Measurements from ENCODE around the gene CRMP1.
"Not testable (repeated sequence)": the region's sequence is repeated elsewhere in the genome, so short reads cannot be mapped to it uniquely, and the experiment has no call there.

CRMP1 gene

DNA sequence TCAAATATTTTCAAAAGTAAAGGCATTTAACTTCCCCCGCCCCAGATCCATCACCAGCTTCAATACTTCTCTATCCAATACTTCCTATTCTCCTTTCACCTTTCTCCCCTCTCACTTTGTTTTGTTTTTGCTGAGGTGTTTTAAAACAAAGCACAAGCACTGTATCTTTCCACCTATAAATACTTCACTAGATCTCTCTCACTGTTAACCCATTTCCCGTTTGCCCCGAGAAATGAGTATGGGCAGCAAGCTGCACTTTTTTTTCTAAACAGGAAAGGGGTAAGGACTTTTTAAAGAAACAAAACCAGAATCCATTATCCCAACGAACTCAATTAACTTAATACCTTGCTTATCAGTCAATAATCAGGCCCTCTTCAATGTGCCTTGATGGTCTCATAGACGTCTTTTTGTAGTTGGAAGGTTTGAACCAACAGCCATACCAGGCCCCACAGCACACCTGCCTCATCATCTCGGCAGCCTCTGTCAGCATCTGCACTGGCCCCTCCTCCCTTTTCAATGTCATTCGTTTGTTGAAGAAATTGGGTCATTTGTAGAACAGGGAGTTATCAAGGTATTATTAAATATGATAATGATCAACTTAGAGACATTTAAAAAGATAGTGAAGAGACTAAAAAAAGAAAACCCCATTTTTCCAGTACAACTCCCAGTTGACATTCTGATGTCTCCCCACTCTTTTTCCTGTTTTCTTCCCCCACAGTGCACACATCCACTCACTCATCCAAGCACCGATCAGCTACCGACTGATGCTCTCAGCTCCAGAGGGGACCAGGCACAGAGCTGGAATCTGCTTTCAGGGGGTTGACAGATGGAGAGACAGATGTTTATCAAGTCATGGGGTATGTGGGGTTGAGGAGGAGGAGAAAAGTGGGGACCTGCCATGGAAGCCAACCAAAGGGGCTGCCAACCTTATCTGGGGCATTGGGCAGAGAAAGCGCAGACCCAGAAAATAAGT lies 25.8 kb downstream of the CRMP1 start:
- Histone ChIP-seq H3K36me3 (ENCODE audit: control insufficient read depth, insufficient read depth, low read length) (peaks cover 15% of the 10 kb centered on the region), H3K4me3 (ENCODE audit: low read depth, low read length) (no peak overlapping the region), H3K27me3 (ENCODE audit: control insufficient read depth, insufficient read depth, low read length) (no peaks in the 10 kb centered on the region), H3K9ac (ENCODE audit: low read depth, low read length) (no peak overlapping the region), H3K9me3 (ENCODE audit: control insufficient read depth, insufficient read depth, low read length) (no peaks in the 10 kb centered on the region), H3K4me1 (ENCODE audit: control insufficient read depth, insufficient read depth, low read length) (peaks cover 4% of the 10 kb centered on the region)

DNA sequence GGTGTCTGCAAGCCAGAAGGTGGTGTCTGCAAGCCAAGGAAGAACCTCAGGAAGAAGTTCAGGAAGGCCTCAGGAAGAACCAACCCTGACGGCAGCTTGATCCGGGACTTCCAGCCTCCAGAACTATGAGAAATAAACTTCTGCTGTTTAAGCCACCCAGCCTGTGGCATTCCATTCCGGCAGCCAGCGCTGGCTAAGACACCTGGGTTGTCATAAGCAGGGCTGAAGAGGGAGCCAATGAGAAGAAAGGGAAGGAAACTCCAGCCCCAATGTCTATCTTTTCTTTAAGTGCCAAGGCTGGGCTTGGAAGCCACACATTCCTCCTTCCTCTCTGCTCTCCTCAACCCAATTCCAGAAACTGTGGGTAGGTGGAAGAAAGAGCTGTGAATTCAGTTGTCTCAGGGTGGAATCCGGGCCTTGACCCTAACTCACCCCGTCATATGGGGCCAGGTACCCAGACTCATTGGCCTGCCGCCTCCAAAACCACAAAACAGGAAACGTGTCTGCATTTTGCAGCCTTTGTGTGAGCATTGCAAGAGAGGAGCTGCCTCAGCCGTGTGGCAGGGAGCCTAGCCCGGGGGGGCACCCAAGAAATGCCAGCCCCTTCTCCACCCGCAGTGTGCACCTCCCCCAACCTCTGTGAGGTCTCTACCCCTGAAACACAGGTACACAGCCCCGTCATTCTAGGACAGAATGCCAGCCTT lies 26.8 kb downstream of the CRMP1 start:
- Histone ChIP-seq H3K4me3 (ENCODE audit: low read depth, low read length) (no peak overlapping the region), H3K9me3 (ENCODE audit: control insufficient read depth, insufficient read depth, low read length) (no peaks in the 10 kb centered on the region), H3K27me3 (ENCODE audit: control insufficient read depth, insufficient read depth, low read length) (no peaks in the 10 kb centered on the region), H3K36me3 (ENCODE audit: control insufficient read depth, insufficient read depth, low read length) (peaks cover 20% of the 10 kb centered on the region), H3K4me1 (ENCODE audit: control insufficient read depth, insufficient read depth, low read length) (peaks cover 4% of the 10 kb centered on the region), H3K9ac (ENCODE audit: low read depth, low read length) (no peak overlapping the region)

DNA sequence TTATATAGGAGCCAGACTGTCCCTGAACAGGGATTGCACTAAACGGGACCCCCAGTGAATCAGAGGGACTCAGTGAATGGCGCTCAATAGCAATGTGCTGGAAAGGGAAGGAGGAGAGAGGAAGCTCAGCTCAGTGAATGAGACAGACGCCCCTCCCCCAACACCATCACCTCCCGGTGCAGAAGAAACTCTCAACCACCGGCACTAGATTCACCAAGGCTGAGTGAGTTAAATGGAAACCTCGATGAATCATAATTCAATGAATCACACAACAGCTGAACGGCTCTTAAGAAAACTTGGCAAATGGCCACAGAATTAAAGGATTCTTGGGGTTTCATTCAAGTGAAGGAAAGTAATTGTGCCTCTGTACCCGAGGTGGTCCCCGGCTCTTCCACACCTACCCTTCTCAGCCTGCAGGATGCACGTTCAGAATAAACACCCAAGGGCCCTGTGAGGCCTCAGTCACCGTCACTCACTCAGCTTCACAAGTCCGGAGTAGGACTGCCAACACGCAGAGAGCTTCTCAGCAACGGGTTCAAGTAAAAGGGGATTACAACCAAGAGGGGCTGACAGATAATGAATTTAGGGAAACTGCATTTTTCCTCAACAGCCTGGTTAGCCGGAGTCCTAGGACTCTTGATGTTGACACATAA lies 29.3 kb downstream of the CRMP1 start:
- peaks cover 4% of the 10 kb centered on the region for H3K4me1 ChIP-seq (ENCODE audit: control insufficient read depth, insufficient read depth, low read length)

DNA sequence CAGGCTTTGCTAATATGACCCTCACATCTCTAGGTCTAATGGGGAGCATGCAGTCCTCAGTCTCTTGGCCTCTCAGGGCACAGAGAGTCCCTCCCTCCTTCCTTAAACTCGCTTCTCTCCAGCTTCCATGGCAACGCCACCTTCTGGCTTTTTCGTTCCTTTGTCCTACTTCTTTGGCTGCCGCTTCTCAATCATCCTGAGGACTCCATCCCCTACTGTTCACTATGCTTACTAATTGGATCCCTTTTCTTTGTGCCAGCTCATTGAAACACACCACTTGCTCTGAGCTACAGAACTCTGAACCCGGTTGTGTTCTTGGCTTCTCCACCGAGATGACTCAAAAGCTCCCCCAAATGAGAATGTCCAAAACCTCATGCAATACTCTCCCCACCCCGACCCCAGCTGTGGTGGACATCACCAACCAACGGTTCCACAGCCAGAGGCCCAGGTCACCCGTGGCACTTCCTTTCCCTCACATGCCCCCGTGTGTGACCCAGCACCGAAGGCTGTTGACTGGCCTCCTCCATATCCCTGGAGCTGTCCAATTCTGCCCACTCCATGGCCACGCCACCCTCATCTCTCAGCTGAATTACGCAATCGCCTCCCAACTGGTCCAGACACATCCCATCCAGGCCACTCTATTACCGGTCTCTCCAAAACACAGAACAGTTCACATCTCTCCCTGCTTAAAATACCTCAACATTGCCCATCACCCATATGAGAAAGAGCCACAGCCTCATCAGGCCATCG lies 34.7 kb downstream of the CRMP1 start:
- Histone ChIP-seq H3K9ac (ENCODE audit: low read depth, low read length) (no peak overlapping the region), H3K4me3 (ENCODE audit: low read depth, low read length) (no peak overlapping the region), H3K27me3 (ENCODE audit: control insufficient read depth, insufficient read depth, low read length) (no peaks in the 10 kb centered on the region), H3K9me3 (ENCODE audit: control insufficient read depth, insufficient read depth, low read length) (no peaks in the 10 kb centered on the region), H3K4me1 (ENCODE audit: control insufficient read depth, insufficient read depth, low read length) (no peaks in the 10 kb centered on the region), H3K36me3 (ENCODE audit: control insufficient read depth, insufficient read depth, low read length) (peaks cover 41% of the 10 kb centered on the region)

More for the DNA sequence above, 29.3 kb downstream of the CRMP1 start:
- Histone ChIP-seq H3K27me3 (ENCODE audit: control insufficient read depth, insufficient read depth, low read length) (no peaks in the 10 kb centered on the region), H3K4me3 (ENCODE audit: low read depth, low read length) (no peak overlapping the region), H3K9me3 (ENCODE audit: control insufficient read depth, insufficient read depth, low read length) (no peaks in the 10 kb centered on the region), H3K9ac (ENCODE audit: low read depth, low read length) (no peak overlapping the region), H3K36me3 (ENCODE audit: control insufficient read depth, insufficient read depth, low read length) (peaks cover 30% of the 10 kb centered on the region)

DNA sequence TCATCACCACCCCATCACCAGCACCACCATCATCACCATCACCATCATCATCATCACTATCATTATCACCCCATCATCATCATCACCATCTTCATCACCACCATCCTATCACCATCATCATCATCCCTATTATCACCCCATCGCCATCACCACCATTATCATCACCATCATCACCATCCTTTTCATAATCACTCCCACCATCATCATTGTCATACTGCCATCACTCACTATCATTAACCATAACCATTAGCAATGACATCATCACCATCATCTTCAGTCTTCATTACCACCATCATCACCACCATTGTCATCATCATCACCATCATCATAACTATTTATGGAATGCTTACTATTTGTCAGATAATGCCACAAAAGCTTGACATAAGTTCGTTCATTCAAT lies 35.7 kb downstream of the CRMP1 start:
- no peaks in the 10 kb centered on the region for H3K27me3 ChIP-seq (ENCODE audit: control insufficient read depth, insufficient read depth, low read length)
- H3K9me3 ChIP-seq (ENCODE audit: control insufficient read depth, insufficient read depth, low read length) = no peaks in the 10 kb centered on the region
- no peak overlapping the region for H3K4me3 ChIP-seq (ENCODE audit: low read depth, low read length)
- H3K4me1 ChIP-seq (ENCODE audit: control insufficient read depth, insufficient read depth, low read length) = no peaks in the 10 kb centered on the region
- no peak overlapping the region for H3K9ac ChIP-seq (ENCODE audit: low read depth, low read length)
- peaks cover 41% of the 10 kb centered on the region for H3K36me3 ChIP-seq (ENCODE audit: control insufficient read depth, insufficient read depth, low read length)

- H3K27me3 ChIP-seq (ENCODE audit: control insufficient read depth, insufficient read depth, low read length); H3K4me3 ChIP-seq (ENCODE audit: low read depth, low read length): not testable (repeated sequence)
- peaks cover 47% of the 10 kb centered on the region for H3K36me3 ChIP-seq (ENCODE audit: control insufficient read depth, insufficient read depth, low read length)
These were observed 36.5 kb downstream of the CRMP1 start for GRCh38 chr4:5856362-5856761.

DNA sequence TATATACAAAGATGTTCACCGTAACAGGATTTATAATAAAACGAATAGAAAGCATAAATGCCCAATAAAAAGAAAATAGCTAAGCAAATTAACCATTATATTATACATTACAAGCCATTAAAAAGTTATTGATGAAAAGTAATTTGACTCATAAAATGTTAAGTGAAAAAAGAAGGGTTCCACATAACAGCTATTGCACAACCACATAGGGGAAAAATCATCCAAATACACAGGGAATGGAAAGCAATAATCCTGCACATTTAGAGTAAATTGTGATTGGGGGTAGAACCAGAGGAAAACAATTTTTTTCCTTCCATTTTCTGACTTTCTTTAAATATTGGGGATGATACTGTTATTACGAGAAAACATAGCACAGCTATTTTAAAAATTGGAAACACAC lies 38.0 kb downstream of the CRMP1 start:
- H3K4me3 ChIP-seq (ENCODE audit: low read depth, low read length) = no peak overlapping the region
- H3K9me3 ChIP-seq (ENCODE audit: control insufficient read depth, insufficient read depth, low read length) = no peaks in the 10 kb centered on the region
- no peaks in the 10 kb centered on the region for H3K4me1 ChIP-seq (ENCODE audit: control insufficient read depth, insufficient read depth, low read length)
- H3K9ac ChIP-seq (ENCODE audit: low read depth, low read length) = no peak overlapping the region
- peaks cover 42% of the 10 kb centered on the region for H3K36me3 ChIP-seq (ENCODE audit: control insufficient read depth, insufficient read depth, low read length)
- H3K27me3 ChIP-seq (ENCODE audit: control insufficient read depth, insufficient read depth, low read length) = no peaks in the 10 kb centered on the region

More at GRCh38 chr4:5856362-5856761, 36.5 kb downstream of the CRMP1 start:
- H3K4me1 ChIP-seq (ENCODE audit: control insufficient read depth, insufficient read depth, low read length); H3K9me3 ChIP-seq (ENCODE audit: control insufficient read depth, insufficient read depth, low read length); H3K9ac ChIP-seq (ENCODE audit: low read depth, low read length): not testable (repeated sequence)

- no peak overlapping the region for H3K9ac ChIP-seq (ENCODE audit: low read depth, low read length)
- no peaks in the 10 kb centered on the region for H3K27me3 ChIP-seq (ENCODE audit: control insufficient read depth, insufficient read depth, low read length)
- no peaks in the 10 kb centered on the region for H3K4me1 ChIP-seq (ENCODE audit: control insufficient read depth, insufficient read depth, low read length)
- no peaks in the 10 kb centered on the region for H3K9me3 ChIP-seq (ENCODE audit: control insufficient read depth, insufficient read depth, low read length)
- H3K4me3 ChIP-seq (ENCODE audit: low read depth, low read length) = no peak overlapping the region
- H3K36me3 ChIP-seq (ENCODE audit: control insufficient read depth, insufficient read depth, low read length) = peaks cover 41% of the 10 kb centered on the region
These were observed 40.2 kb downstream of the CRMP1 start for GRCh38 chr4:5852523-5853202.

- Histone ChIP-seq H3K4me1 (ENCODE audit: control insufficient read depth, insufficient read depth, low read length) (no peaks in the 10 kb centered on the region), H3K9ac (ENCODE audit: low read depth, low read length) (no peak overlapping the region), H3K36me3 (ENCODE audit: control insufficient read depth, insufficient read depth, low read length) (peaks cover 41% of the 10 kb centered on the region)
These were observed 41.1 kb downstream of the CRMP1 start for GRCh38 chr4:5851637-5852301.

GRCh38 chr4:5845035-5845905 lies 47.6 kb downstream of the CRMP1 start:
- Histone ChIP-seq H3K27me3 (ENCODE audit: control insufficient read depth, insufficient read depth, low read length) (no peaks in the 10 kb centered on the region), H3K4me3 (ENCODE audit: low read depth, low read length) (no peak overlapping the region), H3K9me3 (ENCODE audit: control insufficient read depth, insufficient read depth, low read length) (no peaks in the 10 kb centered on the region), H3K9ac (ENCODE audit: low read depth, low read length) (no peak overlapping the region), H3K36me3 (ENCODE audit: control insufficient read depth, insufficient read depth, low read length) (peaks cover 45% of the 10 kb centered on the region), H3K4me1 (ENCODE audit: control insufficient read depth, insufficient read depth, low read length) (peaks cover 9% of the 10 kb centered on the region)

More at GRCh38 chr4:5851637-5852301, 41.1 kb downstream of the CRMP1 start:
- no peaks in the 10 kb centered on the region for H3K27me3 ChIP-seq (ENCODE audit: control insufficient read depth, insufficient read depth, low read length)
- H3K4me3 ChIP-seq (ENCODE audit: low read depth, low read length) = no peak overlapping the region
- no peaks in the 10 kb centered on the region for H3K9me3 ChIP-seq (ENCODE audit: control insufficient read depth, insufficient read depth, low read length)

Data from iPS-15b (cell line).